HG02870 (cell line): ENCODE data around the gene RFX6.

ENCODE experiments used
- ATAC-seq: cut with Tn5 transposase; IDR thresholded peaks from one replicate; pipeline ENCODE4 v1.9.1; 2021; ENCODE audit warnings: mild to moderate bottlenecking, moderate library complexity; ENCODE audit not compliant: unreplicated experiment

The RFX6 gene

GRCh38 chr6:116966675-116967576 is 89.9 kb downstream of the RFX6 start:
- ATAC-seq = no peak

- ATAC-seq = peak; percentile 84
These were observed 92.3 kb downstream of the RFX6 start for GRCh38 chr6:116969211-116969863.

- peak; percentile 75 for ATAC-seq
These were observed 94.9 kb downstream of the RFX6 start for GRCh38 chr6:116971959-116972358.

GRCh38 chr6:116973976-116974375 is 96.9 kb downstream of the RFX6 start:
- ATAC-seq = no peak

- no peak for ATAC-seq
These were observed 97.7 kb downstream of the RFX6 start for GRCh38 chr6:116974526-116975316.

- no peak for ATAC-seq
These were observed 98.6 kb downstream of the RFX6 start for GRCh38 chr6:116975600-116975999.

GRCh38 chr6:116979560-116979959 is 102.5 kb downstream of the RFX6 start:
- ATAC-seq = no peak
